NCI-H2227 (cell line): ENCODE results near the gene CTXND1.

ENCODE experiments used
- DNase-seq: peaks from one replicate; lab custom pipeline; 2025; ENCODE audit not compliant: unreplicated experiment; lab: John Stamatoyannopoulos, UW

CTXND1 gene

DNA sequence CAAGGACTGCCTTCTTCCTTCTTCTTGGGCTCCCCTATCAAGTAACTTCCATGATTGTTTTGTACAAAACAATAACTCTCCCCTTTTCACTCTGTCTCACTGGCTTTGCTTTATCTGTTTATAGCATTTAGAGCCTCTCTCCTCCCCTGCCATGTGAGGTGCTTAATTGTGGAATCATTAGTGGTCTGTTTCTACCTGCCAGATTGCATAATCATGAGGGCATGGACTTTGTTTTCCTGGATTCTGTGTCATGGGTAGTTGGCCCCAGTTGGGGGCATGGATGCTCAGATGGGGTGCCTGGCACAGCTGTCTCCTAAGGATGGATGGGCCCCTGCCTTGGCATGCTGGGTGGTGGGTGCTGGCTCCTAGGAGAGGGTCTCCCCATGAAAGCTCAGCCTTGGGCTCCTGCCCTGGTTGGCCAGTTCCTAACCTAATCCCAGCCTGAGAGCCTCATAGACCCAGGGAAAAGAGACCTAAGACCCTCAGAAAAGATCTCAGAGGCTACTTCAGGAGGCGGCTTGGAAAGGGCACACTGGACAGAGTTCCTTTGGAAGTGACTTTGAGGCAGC is 8.0 kb upstream of the CTXND1 start:
- DNase-seq: no peak

DNA sequence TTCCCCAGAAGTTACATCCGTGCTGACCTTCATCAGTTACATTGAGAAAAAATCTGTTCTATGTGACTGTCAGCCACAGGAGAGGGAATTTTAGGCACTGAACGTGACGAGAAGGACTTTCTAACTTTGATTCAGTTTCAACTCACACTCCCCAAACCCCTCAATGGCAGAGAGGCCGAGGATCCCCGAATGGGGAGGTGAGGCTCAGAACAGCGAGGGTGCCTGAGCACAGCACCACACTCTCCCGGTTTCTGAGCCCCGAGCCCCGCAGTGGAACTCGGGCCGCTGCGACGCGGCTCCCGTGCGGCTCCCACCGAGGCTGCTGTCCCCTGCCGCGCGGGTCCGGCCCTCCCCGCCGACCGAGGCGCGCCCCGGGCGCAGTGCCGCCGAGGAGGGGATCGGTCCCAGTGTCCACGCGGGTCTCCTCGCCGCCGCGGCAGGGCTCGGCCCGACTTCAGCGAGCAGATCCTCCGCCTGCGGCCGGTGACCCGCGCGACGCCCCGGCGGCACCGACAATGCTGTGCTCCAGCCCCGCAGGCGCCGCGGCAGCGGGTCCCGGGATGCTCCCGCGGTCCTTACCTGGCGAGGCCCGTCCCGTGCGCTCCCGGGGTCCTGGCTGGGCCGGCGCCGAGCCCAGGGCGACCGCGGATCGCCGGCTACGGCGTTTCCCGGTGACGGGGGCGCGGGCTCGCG is 439 bp downstream of the CTXND1 start:
- DNase-seq: no peak

GRCh38 chr15:80250614-80251427 is 1.2 kb downstream of the CTXND1 start:
- DNase-seq: no peak

- DNase-seq: no peak
These were observed 2.0 kb downstream of the CTXND1 start for GRCh38 chr15:80249973-80250372.

- no peak for DNase-seq
These were observed 4.7 kb downstream of the CTXND1 start for GRCh38 chr15:80247320-80247719.

DNA sequence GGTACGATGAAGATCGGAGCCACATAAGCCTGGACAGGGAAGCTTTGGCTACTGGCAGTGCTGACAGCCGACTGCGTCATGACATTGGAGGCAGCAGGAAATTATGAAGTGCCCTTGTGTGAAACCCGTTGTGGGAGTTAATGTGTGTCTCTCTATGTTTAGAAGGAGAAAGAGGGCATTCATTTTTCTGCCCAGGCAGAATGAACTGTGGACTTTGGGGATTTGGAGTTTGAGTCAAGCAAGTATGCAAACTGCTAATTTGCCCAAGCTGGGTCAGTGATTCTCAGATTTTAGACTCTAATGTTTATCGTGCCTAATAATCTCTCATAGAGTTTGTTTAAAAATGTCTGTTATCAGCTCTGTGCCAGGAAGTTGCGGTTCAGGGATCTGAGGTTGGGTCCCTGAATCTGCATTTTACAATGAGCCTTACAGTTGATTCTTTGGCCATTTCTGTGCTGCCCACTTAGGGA is 5.6 kb downstream of the CTXND1 start:
- DNase-seq: no peak

DNA sequence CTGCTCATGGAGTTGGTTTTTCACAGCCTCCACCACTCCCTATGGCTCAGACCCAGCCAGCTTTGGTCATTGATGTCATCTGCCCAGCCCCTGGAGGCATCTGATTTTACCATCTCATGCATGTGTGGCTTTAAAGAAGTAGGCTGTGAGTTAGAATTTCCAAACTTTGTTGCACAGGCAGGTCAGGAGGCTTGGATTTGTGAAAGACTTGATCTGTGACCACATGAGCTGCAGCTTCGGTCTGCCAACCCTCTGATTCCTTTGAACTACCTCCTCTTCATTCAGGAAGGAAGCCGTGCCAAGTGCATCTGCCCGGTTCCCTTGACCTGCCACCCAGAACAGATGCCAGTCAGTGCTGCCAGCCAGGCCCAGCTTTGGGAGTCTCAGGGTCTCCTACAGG is 9.2 kb downstream of the CTXND1 start:
- no peak for DNase-seq

DNA sequence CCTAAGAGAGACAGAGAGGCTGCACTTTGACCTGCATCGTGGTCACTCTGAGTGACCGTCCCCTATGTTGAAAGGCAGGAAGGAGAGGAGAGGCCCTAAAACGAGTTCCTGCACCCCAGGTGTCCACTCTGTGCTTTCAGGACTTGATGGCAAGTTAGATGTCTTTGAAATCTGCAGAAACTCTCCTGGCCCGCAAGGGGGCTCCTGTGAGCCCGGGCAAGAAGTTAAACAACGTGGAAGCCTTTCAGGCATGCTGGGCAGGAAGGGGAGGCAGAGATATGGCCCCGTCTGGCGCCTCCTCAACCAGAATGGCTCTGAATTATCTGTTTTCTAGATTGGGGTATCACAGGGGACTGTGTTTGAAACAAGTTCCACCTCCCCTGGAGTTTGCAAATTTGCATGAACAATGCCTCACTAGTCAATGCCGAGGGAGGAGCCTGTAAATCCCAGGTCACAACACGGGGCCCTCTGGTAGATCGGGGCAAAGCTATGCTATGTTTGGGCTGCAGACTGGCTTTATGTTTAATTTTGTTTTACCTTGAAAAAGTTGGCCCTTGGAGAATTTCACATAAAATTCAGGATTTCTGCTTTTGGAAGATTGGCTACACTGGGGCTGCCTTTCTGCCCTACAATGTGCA is 9.8 kb downstream of the CTXND1 start:
- DNase-seq: no peak

DNA sequence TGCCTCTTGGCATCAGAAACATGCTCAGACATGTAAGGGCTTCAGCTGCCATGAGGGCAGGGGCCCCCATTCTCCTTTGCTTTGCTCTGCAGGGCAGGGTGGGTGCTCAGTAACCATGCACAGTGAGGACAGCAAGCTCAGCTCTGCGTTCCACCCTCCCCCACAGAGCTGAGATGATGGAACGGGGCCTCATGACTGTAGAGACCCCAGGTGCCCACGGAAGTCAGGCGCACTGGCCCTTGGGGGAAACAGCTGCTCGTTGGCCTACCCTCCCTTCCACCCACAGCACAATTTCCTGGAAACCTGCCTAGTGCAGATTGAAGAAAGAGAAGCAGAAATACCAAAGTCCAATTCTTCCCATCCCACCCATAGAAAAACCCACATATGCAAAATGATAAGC is 10.5 kb downstream of the CTXND1 start:
- DNase-seq: no peak

GRCh38 chr15:80240276-80240675 is 11.7 kb downstream of the CTXND1 start:
- DNase-seq: no peak

GRCh38 chr15:80234883-80235282 is 17.1 kb downstream of the CTXND1 start:
- no peak for DNase-seq

GRCh38 chr15:80233581-80233980 is 18.4 kb downstream of the CTXND1 start:
- DNase-seq: peak; percentile 14

GRCh38 chr15:80231371-80231770 is 20.6 kb downstream of the CTXND1 start:
- DNase-seq: no peak

GRCh38 chr15:80228959-80229610 is 22.9 kb downstream of the CTXND1 start:
- DNase-seq: no peak

DNA sequence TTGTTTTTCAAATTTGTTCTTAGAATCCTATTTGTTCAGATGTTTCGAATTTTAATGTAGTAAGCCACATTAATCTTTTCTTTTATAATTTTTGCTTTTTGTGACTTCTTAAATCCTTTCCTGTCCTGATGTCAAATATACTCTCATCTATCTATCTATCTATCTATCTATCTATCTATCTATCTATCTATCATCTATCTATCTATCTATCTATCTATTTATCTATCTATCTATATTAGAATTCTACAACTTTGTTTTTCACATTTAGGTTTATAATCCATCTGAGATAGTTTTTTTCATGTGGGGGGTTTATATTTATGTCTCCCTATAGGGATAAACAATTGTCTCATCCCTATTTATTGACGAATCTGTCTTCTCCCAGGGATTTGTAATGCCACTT is 32.1 kb downstream of the CTXND1 start:
- no peak for DNase-seq

DNA sequence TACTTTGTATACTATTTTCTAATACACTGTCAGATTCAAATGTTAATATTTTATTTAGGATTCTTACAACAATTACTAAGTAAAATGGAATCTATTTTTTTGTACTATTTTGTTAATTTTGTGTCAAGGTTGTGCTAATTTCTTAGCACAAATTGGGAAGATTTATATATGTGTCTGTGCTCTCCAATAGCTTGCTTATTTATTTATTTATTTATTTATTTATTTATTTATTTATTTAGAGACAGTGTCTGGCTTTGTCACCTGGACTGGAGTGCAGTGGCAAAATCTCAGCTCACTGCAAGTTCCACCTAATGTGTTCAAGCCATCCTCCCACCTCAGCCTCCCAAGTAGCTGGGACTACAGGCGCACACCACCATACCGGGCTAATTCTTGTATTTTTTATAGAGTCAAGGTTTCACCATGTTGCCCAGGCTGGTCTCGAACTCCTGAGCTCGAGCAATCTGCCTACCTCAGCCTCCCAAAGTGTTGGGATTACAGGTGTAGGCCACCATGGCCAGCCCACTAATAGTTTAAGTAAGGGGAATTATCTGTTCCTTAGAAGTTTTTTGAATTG is 34.6 kb downstream of the CTXND1 start:
- DNase-seq: no peak

DNA sequence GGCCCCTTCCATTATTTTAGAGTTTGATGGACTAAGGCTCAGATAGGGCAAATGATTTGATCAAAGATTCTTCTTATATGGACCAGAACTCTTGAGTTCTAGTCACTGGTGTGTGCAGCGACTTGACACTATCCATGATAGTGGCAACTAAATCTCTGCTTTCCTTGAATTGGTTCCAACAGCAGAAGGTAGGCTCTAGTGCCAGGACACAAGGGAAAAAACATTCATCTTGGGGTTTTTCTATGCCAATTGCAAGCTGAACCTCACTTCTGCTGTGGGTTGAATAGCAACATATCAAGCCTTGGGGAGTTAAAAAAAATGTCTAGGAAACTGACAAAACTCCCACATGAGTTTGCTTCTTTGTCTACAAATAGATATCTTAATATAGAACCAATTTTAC is 35.1 kb downstream of the CTXND1 start:
- no peak for DNase-seq

- no peak for DNase-seq
These were observed 35.9 kb downstream of the CTXND1 start for GRCh38 chr15:80216141-80216540.

DNA sequence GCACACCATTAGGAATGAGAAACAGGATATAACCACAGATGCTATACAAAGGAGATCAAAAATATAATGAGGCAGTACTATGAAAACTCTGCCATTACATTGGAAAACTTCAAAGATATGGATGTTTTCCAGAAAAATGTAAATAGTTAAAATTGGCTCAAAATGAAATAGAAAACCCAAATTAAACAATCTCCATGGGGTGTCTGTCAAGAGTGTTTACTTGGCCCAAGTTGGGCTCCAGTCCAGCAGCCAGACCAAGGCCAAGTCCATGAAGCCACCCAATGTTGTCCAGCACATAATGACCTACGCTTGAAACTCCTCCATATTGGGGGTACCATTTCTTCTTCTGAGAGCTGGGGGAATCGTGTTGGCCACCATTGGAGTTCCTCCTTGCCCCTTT is 37.1 kb downstream of the CTXND1 start:
- no peak for DNase-seq

DNA sequence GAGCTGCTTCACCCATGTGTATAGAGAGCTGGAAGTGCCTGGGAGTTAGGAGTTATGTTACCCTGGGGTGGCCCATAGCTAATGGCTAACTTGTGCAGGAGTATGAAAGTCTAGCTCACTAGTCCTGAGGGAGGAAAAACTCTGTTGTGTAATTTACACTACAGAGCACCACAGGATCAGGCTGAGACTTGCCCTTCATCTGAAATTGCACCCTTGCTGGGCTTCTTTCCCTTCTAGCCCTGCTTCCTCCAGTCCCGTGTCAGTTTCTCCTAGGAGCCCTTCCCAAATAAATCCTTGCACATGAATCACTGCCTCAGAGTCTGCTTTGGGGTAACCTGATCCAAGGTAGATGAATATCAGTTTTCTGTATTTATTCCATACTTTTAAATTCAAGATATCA is 40.0 kb downstream of the CTXND1 start:
- no peak for DNase-seq
